Naive thymus-derived CD8-positive, alpha-beta T cell (primary cell): Measurements from ENCODE around the gene MGMT. TPM values are rescaled to one million over a fixed set of nuclear protein-coding genes. Genes with fewer than 3 reads are reported as not detected.

Experiments
- ATAC-seq, 2 donors: fragments of 150-1000 bp; cut with Tn5 transposase in 1 of 2; sonication (Bioruptor Pico), chemical (Tn5 transposase) in 1 of 2; 1 replicate in 1 of 2; 2 replicates in 1 of 2; pipeline ENCODE4 v1.10.0; 2021; ENCODE audit warnings: mild to moderate bottlenecking in 2 of 2, moderate library complexity in 2 of 2
- POLR2A ChIA-PET: fragments of 350-600 bp; sonication (Branson Sonifier 250); formaldehyde crosslinking; loops from one replicate; lab custom pipeline; 2021; ENCODE audit warnings: antibody characterized with exemption; lab: Charles Lee
- DNase-seq, 10 donors: peaks; one replicate each; pipeline versions ENCODE4 v3.0.0 to v3.0.0-alpha.2; 2020 to 2022
- H3K27ac Mint-ChIP-seq, 10 donors: one replicate each; pipeline ENCODE4 v1.8.0; 2020 to 2022; ENCODE audit warnings: mild to moderate bottlenecking in 10 of 10, mixed read lengths in 10 of 10, moderate library complexity in 4 of 10, inconsistent platforms in 1 of 10
- H3K27me3 Mint-ChIP-seq, 5 donors: one replicate each; pipeline ENCODE4 v1.8.0; 2021 to 2022; ENCODE audit warnings: mixed read lengths in 5 of 5
- H3K36me3 Mint-ChIP-seq, 3 donors: one replicate each; pipeline ENCODE4 v1.8.0; 2020 to 2022; ENCODE audit warnings: mixed read lengths in 3 of 3, mild to moderate bottlenecking in 2 of 3, inconsistent platforms in 1 of 3
- H3K4me1 Mint-ChIP-seq, 4 donors: one replicate each; pipeline ENCODE4 v1.8.0; 2021 to 2022; ENCODE audit warnings: mixed read lengths in 4 of 4
- H3K4me3 Mint-ChIP-seq, 10 donors: one replicate each; pipeline ENCODE4 v1.8.0; 2020 to 2022; ENCODE audit warnings: mild to moderate bottlenecking in 10 of 10, mixed read lengths in 10 of 10, moderate library complexity in 6 of 10, inconsistent platforms in 1 of 10
- H3K9me3 Mint-ChIP-seq, 9 donors: one replicate each; pipeline ENCODE4 v1.8.0; 2020 to 2022; ENCODE audit warnings: mixed read lengths in 9 of 9, mild to moderate bottlenecking in 3 of 9, inconsistent platforms in 1 of 9, moderate library complexity in 1 of 9
- polyA plus RNA-seq, 3 donors: library from polyadenylated mRNA; unstranded; fragments of 300-500 nt; fragmentation: Illumina TruSeq; gene quantifications; one replicate each; pipeline ENCODE4 v1.2.3, GENCODE V29; 2021
- total RNA-seq, 8 experiments: library from RNA in 2 of 8; stranded (reverse) in 2 of 8; gene quantifications; one replicate each; pipeline ENCODE4 v1.2.3 and lab custom pipeline; 2021 to 2026

Gene MGMT
- total and polyA plus RNA-seq, 5 experiments from 2014 or later = 18.9 to 41.7 (median 32.2) TPM

GRCh38 chr10:129774082-129774735 lies 307.2 kb downstream of the MGMT start:
- ATAC-seq (no peak), DNase-seq (no peak)
- Mint-ChIP-seq H3K9me3 (peaks cover 0 to 56% (median 19%) of the 10 kb centered on the region in 9 donors), H3K27ac (no peak overlapping the region), H3K4me3 (no peak overlapping the region), H3K27me3 (no peaks in the 10 kb centered on the region), H3K4me1 (peaks cover 0 to 1% (median 0%) of the 10 kb centered on the region in 4 donors), H3K36me3 (peaks cover 26 to 28% (median 26%) of the 10 kb centered on the region in 3 donors)
- POLR2A ChIA-PET = no interaction called here

GRCh38 chr10:129774736-129775401 lies 307.8 kb downstream of the MGMT start:
- peaks cover 20 to 22% (median 21%) of the 10 kb centered on the region in 3 donors for H3K36me3 Mint-ChIP-seq
- H3K4me1 Mint-ChIP-seq = peaks cover 0 to 1% (median 0%) of the 10 kb centered on the region in 4 donors
- POLR2A ChIA-PET = no interaction called here
- H3K27ac Mint-ChIP-seq = no peak overlapping the region
- peaks cover 0 to 50% (median 19%) of the 10 kb centered on the region in 9 donors for H3K9me3 Mint-ChIP-seq
- no peak for DNase-seq
- H3K27me3 Mint-ChIP-seq = no peaks in the 10 kb centered on the region
- no peak for ATAC-seq
- no peak overlapping the region for H3K4me3 Mint-ChIP-seq

- Mint-ChIP-seq H3K27ac (no peak overlapping the region), H3K27me3 (no peaks in the 10 kb centered on the region), H3K4me1 (peaks cover 0 to 1% (median 0%) of the 10 kb centered on the region in 4 donors), H3K4me3 (no peak overlapping the region), H3K36me3 (peaks cover 15 to 18% (median 16%) of the 10 kb centered on the region in 3 donors), H3K9me3 (peaks cover 0 to 44% (median 19%) of the 10 kb centered on the region in 9 donors)
- ATAC-seq (no peak), DNase-seq (no peak)
- POLR2A ChIA-PET = no interaction called here
Observed at GRCh38 chr10:129775681-129776080, 308.6 kb downstream of the MGMT start.

GRCh38 chr10:129777687-129778086 lies 310.6 kb downstream of the MGMT start:
- Mint-ChIP-seq H3K27me3 (no peaks in the 10 kb centered on the region), H3K4me3 (no peak overlapping the region), H3K27ac (no peak overlapping the region), H3K4me1 (peaks cover 0 to 3% (median 0%) of the 10 kb centered on the region in 4 donors), H3K9me3 (peaks cover 1 to 34% (median 16%) of the 10 kb centered on the region in 9 donors), H3K36me3 (peaks cover 3 to 6% (median 5%) of the 10 kb centered on the region in 3 donors)
- ATAC-seq (no peak), DNase-seq (no peak)
- POLR2A ChIA-PET = no interaction called here

GRCh38 chr10:129778571-129778970 lies 311.5 kb downstream of the MGMT start:
- DNase-seq = no peak
- no peaks in the 10 kb centered on the region for H3K27me3 Mint-ChIP-seq
- no peak overlapping the region for H3K27ac Mint-ChIP-seq
- H3K9me3 Mint-ChIP-seq = peaks cover 3 to 35% (median 16%) of the 10 kb centered on the region in 9 donors
- H3K4me1 Mint-ChIP-seq = peaks cover 0 to 4% (median 0%) of the 10 kb centered on the region in 4 donors
- H3K36me3 Mint-ChIP-seq = peaks cover 3 to 6% (median 3%) of the 10 kb centered on the region in 3 donors
- no peak overlapping the region for H3K4me3 Mint-ChIP-seq
- POLR2A ChIA-PET = no interaction called here
- no peak for ATAC-seq

- DNase-seq (no peak), ATAC-seq (no peak)
- Mint-ChIP-seq H3K27me3 (no peaks in the 10 kb centered on the region), H3K4me1 (peaks cover 0 to 6% (median under 1%) of the 10 kb centered on the region in 4 donors), H3K36me3 (peaks cover 3 to 8% (median 3%) of the 10 kb centered on the region in 3 donors), H3K9me3 (peaks cover 3 to 42% (median 16%) of the 10 kb centered on the region in 9 donors), H3K4me3 (peak overlapping the region in 1 of 10 donors; percentile 40), H3K27ac (no peak overlapping the region)
- POLR2A ChIA-PET = no interaction called here
Observed at GRCh38 chr10:129779126-129780111, 312.4 kb downstream of the MGMT start.

- H3K27ac Mint-ChIP-seq = no peak overlapping the region
- no peak for ATAC-seq
- H3K4me3 Mint-ChIP-seq = no peak overlapping the region
- H3K4me1 Mint-ChIP-seq = peaks cover 0 to 6% (median 2%) of the 10 kb centered on the region in 4 donors
- peaks cover 3 to 45% (median 19%) of the 10 kb centered on the region in 9 donors for H3K9me3 Mint-ChIP-seq
- POLR2A ChIA-PET = no interaction called here
- peaks cover 3 to 14% (median 3%) of the 10 kb centered on the region in 3 donors for H3K36me3 Mint-ChIP-seq
- DNase-seq = no peak
- no peaks in the 10 kb centered on the region for H3K27me3 Mint-ChIP-seq
Observed at GRCh38 chr10:129780198-129780597, 313.2 kb downstream of the MGMT start.

GRCh38 chr10:129780901-129781795 lies 314.1 kb downstream of the MGMT start:
- H3K36me3 Mint-ChIP-seq = peaks cover 3 to 11% (median 3%) of the 10 kb centered on the region in 3 donors
- H3K27ac Mint-ChIP-seq = no peak overlapping the region
- DNase-seq (no peak), ATAC-seq (no peak)
- H3K27me3 Mint-ChIP-seq = no peaks in the 10 kb centered on the region
- POLR2A ChIA-PET = no interaction called here
- peaks cover 3 to 43% (median 19%) of the 10 kb centered on the region in 9 donors for H3K9me3 Mint-ChIP-seq
- peaks cover 0 to 6% (median 2%) of the 10 kb centered on the region in 4 donors for H3K4me1 Mint-ChIP-seq
- H3K4me3 Mint-ChIP-seq = peak overlapping the region in 1 of 10 donors; percentile 24

- POLR2A ChIA-PET = no interaction called here
- Mint-ChIP-seq H3K9me3 (peaks cover under 1 to 42% (median 22%) of the 10 kb centered on the region in 9 donors), H3K27ac (no peak overlapping the region), H3K4me3 (no peak overlapping the region), H3K4me1 (peaks cover 0 to 5% (median 2%) of the 10 kb centered on the region in 4 donors), H3K36me3 (peaks cover 0 to 17% (median 0%) of the 10 kb centered on the region in 3 donors), H3K27me3 (no peaks in the 10 kb centered on the region)
- DNase-seq (no peak), ATAC-seq (no peak)
Observed at GRCh38 chr10:129784291-129784690, 317.2 kb downstream of the MGMT start.

- Mint-ChIP-seq H3K9me3 (peaks cover 6 to 48% (median 28%) of the 10 kb centered on the region in 9 donors), H3K27me3 (no peaks in the 10 kb centered on the region), H3K4me3 (no peak overlapping the region), H3K36me3 (peaks cover 0 to 23% (median 2%) of the 10 kb centered on the region in 3 donors), H3K27ac (no peak overlapping the region), H3K4me1 (peaks cover 0 to 5% (median 2%) of the 10 kb centered on the region in 4 donors)
- POLR2A ChIA-PET = no interaction called here
- no peak for DNase-seq
- no peak for ATAC-seq
Observed at GRCh38 chr10:129784891-129785290, 317.9 kb downstream of the MGMT start.

- H3K4me3 Mint-ChIP-seq = no peak overlapping the region
- ATAC-seq (no peak), DNase-seq (no peak)
- H3K36me3 Mint-ChIP-seq = peaks cover 0 to 24% (median 3%) of the 10 kb centered on the region in 3 donors
- peaks cover 7 to 54% (median 32%) of the 10 kb centered on the region in 9 donors for H3K9me3 Mint-ChIP-seq
- H3K27ac Mint-ChIP-seq = no peak overlapping the region
- H3K27me3 Mint-ChIP-seq = no peaks in the 10 kb centered on the region
- peaks cover 0 to 5% (median 2%) of the 10 kb centered on the region in 4 donors for H3K4me1 Mint-ChIP-seq
- POLR2A ChIA-PET = no interaction called here
Observed at GRCh38 chr10:129785536-129785981, 318.5 kb downstream of the MGMT start.
